ENCODE measurements around the gene KIAA0513.

Gene KIAA0513

DNA sequence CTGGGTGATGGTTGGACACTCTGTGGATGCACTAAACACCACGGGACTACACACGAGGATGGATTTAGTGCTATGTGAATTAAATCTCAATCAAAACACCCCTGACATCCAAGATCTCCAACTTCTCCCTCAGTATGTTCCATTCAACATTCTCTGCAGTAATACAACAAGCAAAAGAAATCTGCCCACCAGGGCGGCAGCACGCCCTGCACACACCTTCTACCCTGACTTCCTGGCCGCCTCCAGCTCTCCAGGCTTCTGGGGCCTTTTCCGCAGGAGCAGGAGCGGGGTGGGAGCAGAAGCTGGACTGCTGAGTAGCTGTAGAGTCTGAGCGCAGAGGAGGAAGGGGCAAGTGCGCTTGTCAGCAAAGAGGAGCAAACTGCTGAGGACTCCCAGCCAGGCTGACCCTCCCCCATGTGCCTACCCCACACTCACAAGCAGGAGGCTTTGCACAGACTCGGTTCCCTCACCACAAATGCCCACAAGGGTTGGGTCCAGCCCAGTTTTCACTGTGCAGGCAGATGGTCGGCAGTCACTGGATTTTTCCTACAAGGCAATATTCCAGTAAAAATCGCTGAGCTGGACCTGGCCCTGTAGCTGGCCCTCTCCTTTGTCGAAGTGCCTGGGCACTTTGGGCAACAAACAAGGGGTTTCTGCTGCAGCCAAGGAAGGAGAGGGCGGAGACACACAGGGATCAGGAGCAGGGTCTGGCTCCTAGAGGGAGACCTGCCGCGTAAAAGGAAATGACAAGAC is 39.1 kb upstream of the KIAA0513 start:
- Histone ChIP-seq H3K9ac (ENCODE audit: low read depth, low read length, poor library complexity, severe bottlenecking) (no peak overlapping the region), H3K9me2 (replicated peaks; ENCODE audit: low read depth, low read length) (no peaks in the 10 kb centered on the region), H3K79me2 (ENCODE audit: insufficient read depth, low read length) (no peaks in the 10 kb centered on the region), H2AFZ (ENCODE audit: low read length) (no peak overlapping the region), H3K36me3 (ENCODE audit: insufficient read depth, low read length) (peaks cover 78% of the 10 kb centered on the region; the same call in 1 of the 2 replicates), H3K4me1 (ENCODE audit: insufficient read depth, low read length, poor library complexity, severe bottlenecking) (no peaks in the 10 kb centered on the region), H3K4me3 (ENCODE audit: low read length, poor library complexity, severe bottlenecking) (no peak overlapping the region), H3F3A (ENCODE audit: low read depth) (no peaks in the 10 kb centered on the region), H3K4me2 (ENCODE audit: low read depth, low read length, poor library complexity, severe bottlenecking) (no peak overlapping the region), H3K9me3 (ENCODE audit: insufficient read depth, low read depth, low read length) (no peaks in the 10 kb centered on the region), H4K20me1 (ENCODE audit: insufficient read depth, low read length, poor library complexity, severe bottlenecking) (no peaks in the 10 kb centered on the region), H3K27me3 (ENCODE audit: insufficient read depth, low read length, poor library complexity, severe bottlenecking) (no peaks in the 10 kb centered on the region)
- no peak for TF ChIP-seq EZH2phosphoT487 (IDR thresholded peaks at IDR 0.05; ENCODE audit: borderline replicate concordance)
- TF ChIP-seq CTCF (conservative IDR thresholded peaks at IDR 0.05; ENCODE audit: low read length), result peak; percentile 25; the same call in 1 of the 2 replicates

- Histone ChIP-seq H3K4me1 (ENCODE audit: insufficient read depth, low read length, poor library complexity, severe bottlenecking) (no peaks in the 10 kb centered on the region), H3K4me3 (ENCODE audit: low read length, poor library complexity, severe bottlenecking) (no peak overlapping the region), H3K36me3 (ENCODE audit: insufficient read depth, low read length) (peaks cover 85% of the 10 kb centered on the region; the same call in 1 of the 2 replicates), H3K9me3 (ENCODE audit: insufficient read depth, low read depth, low read length) (no peaks in the 10 kb centered on the region), H3K9ac (ENCODE audit: low read depth, low read length, poor library complexity, severe bottlenecking) (no peak overlapping the region), H3K4me2 (ENCODE audit: low read depth, low read length, poor library complexity, severe bottlenecking) (no peak overlapping the region), H4K20me1 (ENCODE audit: insufficient read depth, low read length, poor library complexity, severe bottlenecking) (no peaks in the 10 kb centered on the region), H3K27me3 (ENCODE audit: insufficient read depth, low read length, poor library complexity, severe bottlenecking) (no peaks in the 10 kb centered on the region), H3F3A (ENCODE audit: low read depth) (no peaks in the 10 kb centered on the region), H2AFZ (ENCODE audit: low read length) (no peak overlapping the region), H3K9me2 (replicated peaks; ENCODE audit: low read depth, low read length) (no peaks in the 10 kb centered on the region), H3K79me2 (ENCODE audit: insufficient read depth, low read length) (no peaks in the 10 kb centered on the region)
- no peak for TF ChIP-seq CTCF (conservative IDR thresholded peaks at IDR 0.05; ENCODE audit: low read length)
- no peak for TF ChIP-seq EZH2phosphoT487 (IDR thresholded peaks at IDR 0.05; ENCODE audit: borderline replicate concordance)
These were observed 37.6 kb upstream of the KIAA0513 start for GRCh38 chr16:84989749-84990620.

DNA sequence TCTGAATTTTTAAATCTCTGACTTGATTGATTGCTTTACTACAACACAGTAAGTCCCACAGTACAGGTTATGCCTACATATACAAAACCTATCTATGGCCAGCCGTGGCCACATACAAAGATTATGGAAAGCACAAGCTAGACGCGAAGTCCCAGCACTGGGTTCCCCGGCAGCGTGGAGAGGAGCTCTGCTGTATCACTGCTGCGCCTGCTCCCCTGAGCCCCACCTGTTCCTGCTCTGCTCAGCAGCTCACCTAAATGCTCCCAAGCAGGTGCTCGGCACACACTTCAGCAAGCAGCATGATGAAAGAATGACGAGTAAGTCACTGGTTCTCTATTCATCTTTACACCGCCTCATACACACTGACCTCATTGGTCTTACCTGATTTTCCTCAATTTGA is 36.8 kb upstream of the KIAA0513 start:
- TF ChIP-seq CTCF (conservative IDR thresholded peaks at IDR 0.05; ENCODE audit: low read length), result no peak
- no peak for TF ChIP-seq EZH2phosphoT487 (IDR thresholded peaks at IDR 0.05; ENCODE audit: borderline replicate concordance)
- no peak overlapping the region for H3K4me2 ChIP-seq (ENCODE audit: low read depth, low read length, poor library complexity, severe bottlenecking)
- no peaks in the 10 kb centered on the region for H4K20me1 ChIP-seq (ENCODE audit: insufficient read depth, low read length, poor library complexity, severe bottlenecking)
- H3K79me2 ChIP-seq (ENCODE audit: insufficient read depth, low read length), result no peaks in the 10 kb centered on the region
- no peaks in the 10 kb centered on the region for H3K9me3 ChIP-seq (ENCODE audit: insufficient read depth, low read depth, low read length)
- H3K4me1 ChIP-seq (ENCODE audit: insufficient read depth, low read length, poor library complexity, severe bottlenecking), result no peaks in the 10 kb centered on the region
- H3K27me3 ChIP-seq (ENCODE audit: insufficient read depth, low read length, poor library complexity, severe bottlenecking), result no peaks in the 10 kb centered on the region
- H2AFZ ChIP-seq (ENCODE audit: low read length), result no peak overlapping the region
- no peaks in the 10 kb centered on the region for H3F3A ChIP-seq (ENCODE audit: low read depth)
- H3K4me3 ChIP-seq (ENCODE audit: low read length, poor library complexity, severe bottlenecking), result no peak overlapping the region
- H3K36me3 ChIP-seq (ENCODE audit: insufficient read depth, low read length), result peaks cover 88% of the 10 kb centered on the region; the same call in 1 of the 2 replicates
- H3K9me2 ChIP-seq (replicated peaks; ENCODE audit: low read depth, low read length), result no peaks in the 10 kb centered on the region
- H3K9ac ChIP-seq (ENCODE audit: low read depth, low read length, poor library complexity, severe bottlenecking), result no peak overlapping the region
